CD8-positive, alpha-beta memory T cell (primary cell): ENCODE data around the gene MTR. TPM values are rescaled to one million over a fixed set of nuclear protein-coding genes. Genes with fewer than 3 reads are reported as not detected.
A peak's percentile ranks its signal among the peaks of the same experiment; 100 is the strongest.

Experiments used
- CTCF ChIA-PET: fragments of 350-600 bp; sonication (Branson Sonifier 250); formaldehyde crosslinking; loops from one replicate; lab custom pipeline; 2021; ENCODE audit warnings: antibody characterized with exemption; lab: Charles Lee
- POLR2A ChIA-PET: fragments of 350-600 bp; sonication (Branson Sonifier 250); formaldehyde crosslinking; loops from one replicate; lab custom pipeline; 2021; ENCODE audit warnings: antibody characterized with exemption; lab: Charles Lee
- DNase-seq, 5 donors: peaks; one replicate each; pipeline versions ENCODE4 v3.0.0 to v3.0.0-alpha.2; 2020 to 2022; ENCODE audit warnings: mixed read lengths in 1 of 5
- H3K27ac ChIP-seq: one replicate; pipeline ENCODE4 v1.7.0; 2013; ENCODE audit warnings: low read depth, mild to moderate bottlenecking, low read length, moderate library complexity
- H3K27me3 ChIP-seq: 2 replicates; pipeline ENCODE4 v1.7.0; 2013; ENCODE audit warnings: low read length, mild to moderate bottlenecking; ENCODE audit not compliant: insufficient read depth, poor library complexity, severe bottlenecking
- H3K36me3 ChIP-seq: 2 replicates; pipeline ENCODE4 v1.7.0; 2013; ENCODE audit warnings: mild to moderate bottlenecking, low read length, moderate library complexity; ENCODE audit not compliant: insufficient read depth
- H3K4me1 ChIP-seq: 2 replicates; pipeline ENCODE4 v1.7.0; 2013; ENCODE audit warnings: mild to moderate bottlenecking, low read length, moderate library complexity; ENCODE audit not compliant: insufficient read depth
- H3K4me3 ChIP-seq: 2 replicates; pipeline ENCODE4 v1.7.0; 2013; ENCODE audit warnings: mild to moderate bottlenecking, low read length
- H3K9me3 ChIP-seq: 2 replicates; pipeline ENCODE4 v1.7.0; 2013; ENCODE audit warnings: mild to moderate bottlenecking, low read length
- H3K27ac Mint-ChIP-seq, 8 donors: one replicate each; pipeline ENCODE4 v1.8.0; 2020 to 2021; ENCODE audit warnings: mixed read lengths in 8 of 8, mild to moderate bottlenecking in 6 of 8, inconsistent platforms in 3 of 8, moderate library complexity in 3 of 8
- H3K27me3 Mint-ChIP-seq, 2 donors: one replicate each; pipeline ENCODE4 v1.8.0; 2020 to 2021; ENCODE audit warnings: mixed read lengths in 2 of 2, mild to moderate bottlenecking in 1 of 2, moderate library complexity in 1 of 2
- H3K36me3 Mint-ChIP-seq, 3 donors: one replicate each; pipeline ENCODE4 v1.8.0; 2020 to 2021; ENCODE audit warnings: mixed read lengths in 3 of 3, inconsistent platforms in 1 of 3, mild to moderate bottlenecking in 1 of 3
- H3K4me1 Mint-ChIP-seq, 3 donors: one replicate each; pipeline ENCODE4 v1.8.0; 2020 to 2021; ENCODE audit warnings: mixed read lengths in 3 of 3, inconsistent platforms in 1 of 3, mild to moderate bottlenecking in 1 of 3
- H3K4me3 Mint-ChIP-seq, 7 donors: one replicate each; pipeline ENCODE4 v1.8.0; 2020 to 2021; ENCODE audit warnings: mixed read lengths in 7 of 7, mild to moderate bottlenecking in 6 of 7, moderate library complexity in 4 of 7, inconsistent platforms in 2 of 7
- H3K9me3 Mint-ChIP-seq, 5 donors: one replicate each; pipeline ENCODE4 v1.8.0; 2020 to 2022; ENCODE audit warnings: mixed read lengths in 5 of 5, mild to moderate bottlenecking in 3 of 5, moderate library complexity in 2 of 5, inconsistent platforms in 1 of 5
- polyA plus RNA-seq: library from polyadenylated mRNA; unstranded; fragments of 300-500 nt; fragmentation: Illumina TruSeq; gene quantifications from one replicate; pipeline ENCODE4 v1.2.3, GENCODE V29; 2021
- total RNA-seq, 2 experiments: library from RNA; stranded (reverse); gene quantifications; one replicate each; pipeline ENCODE4 v1.2.3, GENCODE V29; 2021

Gene MTR
- total and polyA plus RNA-seq, 3 experiments from 2014 or later = 21.1 to 52.8 (median 48.0) TPM

DNA sequence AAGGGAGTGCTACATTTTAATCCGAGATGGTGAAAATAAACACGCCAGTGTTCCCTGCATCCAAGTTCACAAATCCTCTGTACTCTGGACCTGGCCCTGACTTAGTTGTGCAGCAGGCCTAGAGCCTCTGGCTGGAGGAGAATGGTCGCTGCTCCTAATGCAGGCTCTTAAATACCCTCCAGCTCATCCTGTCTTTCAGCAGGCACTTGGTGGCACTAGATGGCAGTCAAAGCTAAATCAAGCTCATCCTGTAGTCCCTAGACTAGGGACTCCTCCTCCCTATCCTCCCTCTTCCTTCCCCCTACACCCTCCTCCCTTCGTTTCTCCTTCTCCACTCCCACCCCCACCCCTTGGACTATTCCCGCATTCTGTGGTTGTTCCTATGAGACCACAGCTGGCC is 41.6 kb upstream of the MTR start:
- no peaks in the 10 kb centered on the region for H3K9me3 ChIP-seq
- no peaks in the 10 kb centered on the region for H3K36me3 Mint-ChIP-seq
- H3K36me3 ChIP-seq = no peaks in the 10 kb centered on the region
- H3K27ac Mint-ChIP-seq = no peak overlapping the region
- H3K4me3 ChIP-seq = no peak overlapping the region
- no peaks in the 10 kb centered on the region for H3K9me3 Mint-ChIP-seq
- CTCF ChIA-PET = no interaction called here
- DNase-seq = no peak
- no peaks in the 10 kb centered on the region for H3K4me1 ChIP-seq
- H3K4me1 Mint-ChIP-seq = no peaks in the 10 kb centered on the region
- peaks cover 9 to 21% of the 10 kb centered on the region in 2 donors for H3K27me3 Mint-ChIP-seq
- H3K4me3 Mint-ChIP-seq = no peak overlapping the region
- POLR2A ChIA-PET = no interaction called here
- H3K27ac ChIP-seq = no peak overlapping the region
- no peaks in the 10 kb centered on the region for H3K27me3 ChIP-seq

DNA sequence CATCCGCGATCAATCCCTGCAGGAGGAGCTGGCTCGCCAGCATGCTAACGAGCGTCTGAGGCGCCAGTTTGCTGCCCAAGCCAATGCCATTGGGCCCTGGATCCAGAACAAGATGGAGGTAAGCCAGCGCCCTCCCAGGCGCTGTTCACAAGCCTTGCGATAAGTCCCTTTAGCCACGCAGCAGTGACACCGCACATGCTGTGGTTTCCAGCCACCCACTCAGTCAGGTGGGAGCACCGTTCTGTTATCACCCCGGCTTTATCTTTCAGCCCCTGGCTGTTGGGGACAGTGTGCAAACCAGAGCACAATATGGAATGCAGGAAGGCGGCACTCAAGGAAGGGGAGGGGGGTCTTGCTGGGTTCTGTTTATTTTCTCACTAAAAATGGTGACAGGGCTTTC is 41.1 kb upstream of the MTR start:
- H3K27ac ChIP-seq = no peak overlapping the region
- ChIA-PET CTCF (no interaction called here), POLR2A (no interaction called here)
- no peak for DNase-seq
- H3K4me3 ChIP-seq = no peak overlapping the region
- no peaks in the 10 kb centered on the region for H3K36me3 Mint-ChIP-seq
- no peaks in the 10 kb centered on the region for H3K4me1 ChIP-seq
- no peaks in the 10 kb centered on the region for H3K4me1 Mint-ChIP-seq
- H3K27me3 Mint-ChIP-seq = peaks cover 9 to 19% of the 10 kb centered on the region in 2 donors
- no peaks in the 10 kb centered on the region for H3K36me3 ChIP-seq
- no peaks in the 10 kb centered on the region for H3K9me3 Mint-ChIP-seq
- H3K4me3 Mint-ChIP-seq = no peak overlapping the region
- H3K9me3 ChIP-seq = no peaks in the 10 kb centered on the region
- H3K27me3 ChIP-seq = no peaks in the 10 kb centered on the region
- no peak overlapping the region for H3K27ac Mint-ChIP-seq

DNA sequence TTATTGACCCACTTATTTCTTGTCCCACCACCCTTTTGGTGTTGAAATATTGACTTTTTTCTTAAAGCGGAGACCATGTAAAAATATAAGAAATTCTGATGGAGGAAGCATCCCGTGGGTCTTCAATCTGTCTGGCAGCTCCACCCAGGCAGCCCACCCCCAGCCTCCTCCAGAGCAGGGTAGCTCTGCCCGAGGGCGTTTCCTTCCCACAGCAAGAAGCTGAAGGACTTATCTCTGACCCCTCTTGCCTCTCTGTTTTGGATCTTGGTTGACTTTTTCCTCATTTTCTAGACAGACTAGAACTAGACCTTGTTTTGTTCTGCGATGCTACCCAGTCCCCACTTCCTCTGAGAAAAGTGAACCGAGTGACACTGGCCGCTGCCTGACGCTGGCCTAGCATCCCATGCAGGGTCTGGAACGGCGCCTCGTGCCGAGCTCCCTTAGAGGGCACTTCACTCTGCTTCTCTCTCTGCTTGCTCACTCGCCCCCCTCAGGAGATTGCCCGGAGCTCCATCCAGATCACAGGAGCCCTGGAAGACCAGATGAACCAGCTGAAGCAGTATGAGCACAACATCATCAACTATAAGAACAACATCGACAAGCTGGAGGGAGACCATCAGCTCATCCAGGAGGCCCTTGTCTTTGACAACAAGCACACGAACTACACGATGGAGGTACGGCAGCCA is 40.4 kb upstream of the MTR start:
- Histone ChIP-seq H3K4me3 (no peak overlapping the region), H3K9me3 (no peaks in the 10 kb centered on the region), H3K4me1 (no peaks in the 10 kb centered on the region), H3K36me3 (no peaks in the 10 kb centered on the region), H3K27me3 (no peaks in the 10 kb centered on the region), H3K27ac (no peak overlapping the region)
- H3K4me1 Mint-ChIP-seq = peaks cover 0 to 5% (median 3%) of the 10 kb centered on the region in 3 donors
- no peaks in the 10 kb centered on the region for H3K9me3 Mint-ChIP-seq
- ChIA-PET CTCF (no interaction called here), POLR2A (no interaction called here)
- H3K36me3 Mint-ChIP-seq = no peaks in the 10 kb centered on the region
- no peak overlapping the region for H3K4me3 Mint-ChIP-seq
- H3K27me3 Mint-ChIP-seq = peaks cover 7 to 18% of the 10 kb centered on the region in 2 donors
- no peak overlapping the region for H3K27ac Mint-ChIP-seq
- DNase-seq = no peak

DNA sequence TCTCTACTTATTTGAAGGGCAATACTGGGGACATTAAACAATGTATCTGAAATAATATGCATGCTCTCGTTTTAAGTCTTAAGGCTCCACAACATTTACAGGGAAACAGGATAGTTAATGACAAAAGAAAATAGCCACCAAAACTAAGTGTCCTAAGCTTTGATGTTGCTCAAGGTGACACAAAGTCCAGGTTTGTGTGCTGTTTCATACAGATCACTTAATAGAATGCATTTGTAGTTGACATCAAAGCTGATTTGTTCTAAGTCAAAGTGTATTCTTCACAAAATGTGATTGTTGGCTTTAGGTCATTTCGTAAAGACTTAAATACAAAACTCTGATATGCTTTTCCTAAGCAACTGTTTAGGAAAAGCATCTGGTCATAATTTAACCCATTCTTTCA is 37.5 kb upstream of the MTR start:
- no peaks in the 10 kb centered on the region for H3K36me3 Mint-ChIP-seq
- H3K9me3 ChIP-seq = no peaks in the 10 kb centered on the region
- CTCF ChIA-PET = no interaction called here
- no peak overlapping the region for H3K4me3 ChIP-seq
- no peaks in the 10 kb centered on the region for H3K27me3 ChIP-seq
- H3K9me3 Mint-ChIP-seq = no peaks in the 10 kb centered on the region
- H3K27me3 Mint-ChIP-seq = peaks cover 1 to 5% of the 10 kb centered on the region in 2 donors
- no peak overlapping the region for H3K27ac ChIP-seq
- H3K27ac Mint-ChIP-seq = no peak overlapping the region
- POLR2A ChIA-PET = no interaction called here
- no peaks in the 10 kb centered on the region for H3K36me3 ChIP-seq
- peaks cover 0 to 5% (median 3%) of the 10 kb centered on the region in 3 donors for H3K4me1 Mint-ChIP-seq
- DNase-seq = no peak
- H3K4me1 ChIP-seq = no peaks in the 10 kb centered on the region
- H3K4me3 Mint-ChIP-seq = no peak overlapping the region

DNA sequence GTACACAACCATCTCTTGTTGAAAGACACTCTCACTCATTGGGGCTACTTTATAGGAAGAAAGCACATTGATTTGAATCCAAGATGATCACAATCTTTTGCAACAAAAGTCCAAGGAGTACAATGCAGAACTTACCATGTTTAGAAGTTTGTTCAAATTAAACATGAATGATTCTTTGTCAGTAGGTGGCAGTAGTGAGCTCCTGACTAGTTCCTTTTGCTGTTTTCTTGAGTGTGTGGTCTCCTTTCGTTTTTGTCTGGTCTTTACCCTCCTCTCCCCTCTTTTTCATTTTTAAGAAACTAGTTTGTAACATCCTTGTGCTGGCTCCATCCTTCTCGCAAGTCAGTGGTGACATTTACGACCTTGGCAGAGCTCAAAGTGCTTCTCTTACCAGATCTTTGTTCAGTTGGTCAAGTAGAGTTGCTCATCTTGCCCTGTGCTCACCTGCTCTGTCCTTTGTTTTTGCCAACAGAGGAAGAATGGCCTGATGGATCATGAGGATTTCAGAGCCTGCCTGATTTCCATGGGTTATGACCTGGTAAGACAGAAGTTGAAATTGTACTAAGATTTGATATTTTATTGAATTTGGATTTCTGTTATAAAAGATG is 35.7 kb upstream of the MTR start:
- no peaks in the 10 kb centered on the region for H3K9me3 ChIP-seq
- H3K27ac ChIP-seq = no peak overlapping the region
- peak in 2 of 5 donors; percentile 14 to 33 for DNase-seq
- ChIA-PET CTCF (interaction anchor here (0.5 to 1.7 kb wide), 13 partner anchors 9 to 803 kb away, joined by 3 to 7 read pairs (median 3); no protein-coding TSS in a partner anchor), POLR2A (no interaction called here)
- Mint-ChIP-seq H3K27ac (no peak overlapping the region), H3K36me3 (no peaks in the 10 kb centered on the region), H3K4me3 (peak overlapping the region in 4 of 7 donors; percentile 13 to 65 (median 18)), H3K9me3 (no peaks in the 10 kb centered on the region), H3K27me3 (peaks cover 1 to 13% of the 10 kb centered on the region in 2 donors), H3K4me1 (peaks cover 0 to 5% (median 3%) of the 10 kb centered on the region in 3 donors)
- H3K4me1 ChIP-seq = no peaks in the 10 kb centered on the region
- H3K4me3 ChIP-seq = no peak overlapping the region
- H3K27me3 ChIP-seq = no peaks in the 10 kb centered on the region
- H3K36me3 ChIP-seq = no peaks in the 10 kb centered on the region

DNA sequence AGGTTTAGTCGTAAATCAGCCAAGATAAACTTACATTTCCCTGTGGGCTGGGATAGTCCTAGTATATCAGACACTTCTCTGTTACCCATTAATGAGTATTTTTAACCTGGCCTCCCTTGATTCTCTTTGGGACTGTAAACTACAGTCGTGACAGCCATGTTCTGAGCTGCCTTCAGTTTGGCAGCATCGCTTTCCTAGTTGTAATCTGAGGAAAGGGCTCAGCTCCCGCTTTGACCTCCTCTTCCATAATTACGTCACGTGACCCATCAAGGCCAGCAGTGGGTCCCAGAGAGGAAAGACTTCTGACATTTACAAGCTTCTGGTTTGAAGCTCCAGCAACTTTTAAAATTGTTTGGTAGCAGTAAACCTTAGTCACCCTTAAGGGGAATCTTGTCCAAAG is 34.6 kb upstream of the MTR start:
- CTCF ChIA-PET = interaction anchor here (1.7 kb wide), 1 partner anchor 13 kb away, joined by 5 read pairs; no protein-coding TSS in a partner anchor
- POLR2A ChIA-PET = no interaction called here

DNA sequence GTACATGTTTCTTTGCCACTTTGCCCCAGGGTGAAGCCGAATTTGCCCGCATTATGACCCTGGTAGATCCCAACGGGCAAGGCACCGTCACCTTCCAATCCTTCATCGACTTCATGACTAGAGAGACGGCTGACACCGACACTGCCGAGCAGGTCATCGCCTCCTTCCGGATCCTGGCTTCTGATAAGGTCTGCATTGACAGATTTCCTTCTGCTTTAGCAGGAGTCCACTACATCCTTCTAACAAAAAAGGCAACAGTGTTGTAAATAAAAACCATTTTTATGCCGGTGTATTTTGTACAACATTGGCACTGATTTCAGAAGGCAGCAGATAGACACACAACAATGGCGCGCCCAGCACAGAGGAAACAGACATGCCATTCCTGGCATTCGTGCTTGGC is 34.1 kb upstream of the MTR start:
- Mint-ChIP-seq H3K27me3 (peaks cover 6 to 20% of the 10 kb centered on the region in 2 donors), H3K36me3 (no peaks in the 10 kb centered on the region), H3K9me3 (no peaks in the 10 kb centered on the region), H3K4me1 (peaks cover 0 to 5% (median 3%) of the 10 kb centered on the region in 3 donors), H3K27ac (no peak overlapping the region), H3K4me3 (no peak overlapping the region)
- H3K27me3 ChIP-seq = no peaks in the 10 kb centered on the region
- no peak overlapping the region for H3K27ac ChIP-seq
- no peaks in the 10 kb centered on the region for H3K9me3 ChIP-seq
- H3K4me1 ChIP-seq = no peaks in the 10 kb centered on the region
- no peaks in the 10 kb centered on the region for H3K36me3 ChIP-seq
- ChIA-PET CTCF (no interaction called here), POLR2A (no interaction called here)
- H3K4me3 ChIP-seq = no peak overlapping the region
- no peak for DNase-seq

More for the DNA sequence above, 34.6 kb upstream of the MTR start:
- no peaks in the 10 kb centered on the region for H3K36me3 ChIP-seq
- H3K4me3 ChIP-seq = no peak overlapping the region
- no peaks in the 10 kb centered on the region for H3K27me3 ChIP-seq
- Mint-ChIP-seq H3K4me1 (peaks cover 0 to 5% (median 3%) of the 10 kb centered on the region in 3 donors), H3K36me3 (no peaks in the 10 kb centered on the region), H3K27ac (no peak overlapping the region), H3K4me3 (no peak overlapping the region), H3K27me3 (peaks cover 6 to 16% of the 10 kb centered on the region in 2 donors), H3K9me3 (no peaks in the 10 kb centered on the region)
- H3K9me3 ChIP-seq = no peaks in the 10 kb centered on the region
- no peak for DNase-seq
- H3K27ac ChIP-seq = no peak overlapping the region
- no peaks in the 10 kb centered on the region for H3K4me1 ChIP-seq

DNA sequence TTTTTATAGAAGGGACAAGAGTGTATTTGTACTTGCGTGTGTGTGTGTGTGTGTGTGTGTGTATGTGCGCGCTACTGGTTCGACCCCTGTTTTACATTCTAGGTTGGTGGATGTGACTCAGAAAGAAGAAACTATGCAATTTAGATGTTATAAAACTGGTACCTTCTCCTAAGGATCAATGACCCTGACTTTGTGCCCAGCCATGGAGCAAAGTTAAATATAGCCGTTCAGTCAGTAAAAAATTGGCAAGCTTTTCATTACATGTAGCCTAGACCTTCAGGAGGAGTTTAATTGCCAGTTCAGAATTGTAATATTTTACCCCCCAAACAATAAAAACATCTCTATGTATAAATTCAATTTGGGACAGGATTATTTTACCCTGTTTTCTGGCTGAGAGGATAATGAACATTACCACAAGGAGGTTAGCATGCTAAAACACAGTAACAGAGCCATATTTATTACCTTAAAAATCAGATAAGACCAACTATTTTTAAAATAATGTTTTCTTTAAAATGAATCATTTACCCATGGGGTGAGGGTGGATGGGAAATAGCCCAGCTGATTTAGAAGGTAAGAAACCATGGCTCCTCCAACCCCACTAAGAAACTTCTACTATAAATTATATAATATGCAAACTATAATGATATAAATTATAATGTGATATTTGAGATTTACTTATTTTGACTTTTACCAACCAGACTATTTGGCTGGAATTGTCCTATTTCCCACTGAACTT is 33.5 kb upstream of the MTR start:
- no peaks in the 10 kb centered on the region for H3K9me3 ChIP-seq
- H3K27ac ChIP-seq = no peak overlapping the region
- H3K36me3 ChIP-seq = no peaks in the 10 kb centered on the region
- no peaks in the 10 kb centered on the region for H3K36me3 Mint-ChIP-seq
- H3K9me3 Mint-ChIP-seq = no peaks in the 10 kb centered on the region
- ChIA-PET CTCF (interaction anchor here (1.2 kb wide), 1 partner anchor 60 kb away, joined by 3 read pairs; no protein-coding TSS in a partner anchor), POLR2A (no interaction called here)
- peaks cover 6 to 20% of the 10 kb centered on the region in 2 donors for H3K27me3 Mint-ChIP-seq
- no peak overlapping the region for H3K4me3 Mint-ChIP-seq
- no peak overlapping the region for H3K4me3 ChIP-seq
- no peaks in the 10 kb centered on the region for H3K4me1 ChIP-seq
- DNase-seq = no peak
- H3K27me3 ChIP-seq = no peaks in the 10 kb centered on the region
- peaks cover 0 to 5% (median 3%) of the 10 kb centered on the region in 3 donors for H3K4me1 Mint-ChIP-seq
- no peak overlapping the region for H3K27ac Mint-ChIP-seq
